Measurements from ENCODE around the gene UBR1. TPM values are rescaled to one million over a fixed set of nuclear protein-coding genes. Genes with fewer than 3 reads are reported as not detected.

Gene UBR1
- total RNA-seq, 1 donor from 2014 or later = 21.9 TPM

DNA sequence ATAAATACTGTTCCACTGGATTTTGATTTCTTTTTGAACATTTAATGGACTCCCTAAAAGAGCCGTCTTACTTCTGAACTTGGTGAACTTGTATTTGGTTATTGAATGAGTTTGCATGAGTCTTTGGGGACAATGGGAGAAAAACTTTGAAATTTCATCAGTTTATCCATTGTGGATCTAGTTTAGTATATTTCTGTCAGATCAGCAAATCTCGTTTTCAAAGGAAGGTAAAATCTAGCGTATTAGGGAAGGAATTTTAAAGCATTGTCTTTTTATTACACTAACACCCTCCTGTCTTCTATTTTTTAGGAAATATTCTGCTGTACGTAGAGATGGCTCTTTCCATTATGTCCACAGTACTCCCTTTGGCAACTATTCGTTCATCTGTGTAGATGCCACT lies 40.3 kb upstream of the UBR1 start:
- no peak overlapping the region for H3K27ac ChIP-seq
- H3K27me3 ChIP-seq = no peaks in the 10 kb centered on the region
- no peak for DNase-seq (ENCODE audit: extremely low spot score in 2 of 2)
- peaks cover 0 to 15% of the 10 kb centered on the region in 2 donors for H3K36me3 ChIP-seq
- H3K9me3 ChIP-seq = no peaks in the 10 kb centered on the region
- no peaks in the 10 kb centered on the region for H3K4me1 ChIP-seq
- H3K4me3 ChIP-seq = no peak overlapping the region
- no peak for TF ChIP-seq CTCF (IDR thresholded peaks at IDR 0.05)
- TF ChIP-seq POLR2AphosphoS5 (IDR thresholded peaks at IDR 0.05; ENCODE audit: insufficient read depth in 1 of 2, low read depth in 1 of 2) = no peak
- no peak for TF ChIP-seq POLR2A (IDR thresholded peaks at IDR 0.05)
- intact Hi-C loops (cut with DNase I) = no loop called here

DNA sequence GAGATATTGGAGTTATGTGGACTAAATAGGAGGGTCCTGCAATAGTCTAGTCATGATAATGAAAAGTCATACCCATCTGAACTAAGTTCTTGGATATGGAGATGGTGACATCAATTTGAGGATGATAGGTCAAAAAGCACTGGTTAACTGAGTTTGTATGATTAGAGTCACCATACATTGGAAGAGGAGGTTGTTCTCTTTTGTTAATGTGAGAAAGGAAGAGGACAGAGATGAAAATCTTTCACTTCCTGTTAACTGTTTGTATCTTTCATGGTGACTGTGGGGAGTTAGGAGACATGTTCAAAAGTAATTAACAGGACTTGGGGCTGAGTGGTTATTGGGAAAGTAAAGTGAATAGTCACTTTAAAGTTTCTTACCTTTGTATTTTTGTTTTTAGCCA lies 38.7 kb upstream of the UBR1 start:
- intact Hi-C loops (cut with DNase I) = no loop called here
- TF ChIP-seq POLR2AphosphoS5 (IDR thresholded peaks at IDR 0.05; ENCODE audit: insufficient read depth in 1 of 2, low read depth in 1 of 2) (no peak), CTCF (IDR thresholded peaks at IDR 0.05) (no peak), POLR2A (IDR thresholded peaks at IDR 0.05) (no peak)
- peaks cover 0 to 21% of the 10 kb centered on the region in 2 donors for H3K36me3 ChIP-seq
- no peaks in the 10 kb centered on the region for H3K4me1 ChIP-seq
- DNase-seq (ENCODE audit: extremely low spot score in 2 of 2) = no peak
- H3K27ac ChIP-seq = no peak overlapping the region
- H3K4me3 ChIP-seq = no peak overlapping the region
- H3K27me3 ChIP-seq = no peaks in the 10 kb centered on the region
- no peaks in the 10 kb centered on the region for H3K9me3 ChIP-seq

DNA sequence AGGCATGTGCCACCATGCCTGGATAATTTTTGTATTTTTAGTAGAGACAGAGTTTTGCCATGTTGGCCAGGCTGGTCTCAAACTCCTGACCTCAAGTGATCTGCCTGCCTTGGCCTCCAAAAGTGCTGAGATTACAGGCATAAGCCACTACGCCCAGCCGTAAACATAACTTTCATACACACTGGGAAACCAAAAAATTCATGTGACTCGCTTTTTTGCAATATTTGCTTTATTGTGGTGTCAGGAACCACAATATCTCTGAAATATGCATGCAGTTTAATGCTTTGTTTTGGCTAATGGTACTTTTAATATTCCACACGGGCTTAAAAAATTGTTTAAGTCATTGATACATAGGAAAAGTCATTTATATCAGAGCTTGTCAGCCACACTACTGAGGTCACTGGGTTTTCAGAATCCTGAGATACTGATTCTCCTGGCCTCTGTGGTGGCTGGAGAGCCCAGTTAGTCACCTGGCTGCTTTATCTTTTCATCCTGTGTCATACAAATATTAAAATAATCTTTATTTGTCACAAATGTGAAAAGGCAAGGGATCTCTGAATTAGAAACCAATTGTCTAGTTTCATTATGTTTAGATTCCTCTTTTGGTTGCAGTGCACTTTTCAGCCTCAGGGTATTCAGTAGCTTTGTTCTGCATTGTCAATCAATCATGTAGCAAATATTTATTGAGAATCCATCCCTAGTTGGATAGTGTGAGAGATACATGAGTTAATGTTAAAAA lies 37.5 kb upstream of the UBR1 start:
- no peak overlapping the region for H3K27ac ChIP-seq
- H3K4me3 ChIP-seq = no peak overlapping the region
- intact Hi-C loops (cut with DNase I) = no loop called here
- H3K27me3 ChIP-seq = no peaks in the 10 kb centered on the region
- no peak for DNase-seq (ENCODE audit: extremely low spot score in 2 of 2)
- TF ChIP-seq CTCF (IDR thresholded peaks at IDR 0.05) (no peak), POLR2AphosphoS5 (IDR thresholded peaks at IDR 0.05; ENCODE audit: insufficient read depth in 1 of 2, low read depth in 1 of 2) (no peak), POLR2A (IDR thresholded peaks at IDR 0.05) (no peak)
- H3K4me1 ChIP-seq = no peaks in the 10 kb centered on the region
- H3K9me3 ChIP-seq = no peaks in the 10 kb centered on the region
- H3K36me3 ChIP-seq = peaks cover 0 to 26% of the 10 kb centered on the region in 2 donors

GRCh38 chr15:43135351-43135750 lies 29.5 kb upstream of the UBR1 start:
- Histone ChIP-seq H3K4me3 (no peak overlapping the region), H3K9me3 (no peaks in the 10 kb centered on the region), H3K36me3 (peaks cover 0 to 26% of the 10 kb centered on the region in 2 donors), H3K27ac (no peak overlapping the region), H3K4me1 (peaks cover 23% of the 10 kb centered on the region), H3K27me3 (no peaks in the 10 kb centered on the region)
- DNase-seq (ENCODE audit: extremely low spot score in 2 of 2) = no peak
- intact Hi-C loops (cut with DNase I) = no loop called here
- TF ChIP-seq POLR2AphosphoS5 (IDR thresholded peaks at IDR 0.05; ENCODE audit: insufficient read depth in 1 of 2, low read depth in 1 of 2) (no peak), CTCF (IDR thresholded peaks at IDR 0.05) (no peak), POLR2A (IDR thresholded peaks at IDR 0.05) (no peak)

DNA sequence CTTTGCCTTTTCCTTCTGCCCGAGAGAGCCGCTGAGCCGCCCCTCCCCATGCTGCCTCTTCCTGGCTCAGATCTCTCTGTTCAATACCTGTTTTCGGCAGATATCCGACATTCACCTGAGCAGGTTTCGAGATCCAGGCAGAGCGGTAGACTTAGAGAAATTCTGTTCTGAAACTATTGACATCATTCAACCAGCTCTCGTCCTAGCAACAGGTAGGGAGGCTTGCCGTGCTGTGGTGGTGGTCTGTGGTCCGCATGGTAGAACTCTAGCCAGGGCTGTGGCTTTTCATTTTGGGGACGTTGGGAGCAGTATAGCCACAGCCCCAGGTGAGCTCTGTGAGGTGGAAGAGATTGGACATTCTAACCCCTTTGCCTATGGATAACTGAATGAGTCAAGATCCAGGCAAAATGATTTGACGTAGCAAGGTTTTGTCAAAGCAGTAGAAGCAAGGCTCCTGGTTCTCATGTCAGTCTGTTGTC lies 28.4 kb upstream of the UBR1 start:
- Histone ChIP-seq H3K27me3 (no peaks in the 10 kb centered on the region), H3K9me3 (no peaks in the 10 kb centered on the region), H3K4me1 (peaks cover 23% of the 10 kb centered on the region), H3K4me3 (peak overlapping the region; percentile 70 to 84), H3K27ac (peak overlapping the region; percentile 84), H3K36me3 (peaks cover 0 to 15% of the 10 kb centered on the region in 2 donors)
- intact Hi-C loops (cut with DNase I) = no loop called here
- no peak for DNase-seq (ENCODE audit: extremely low spot score in 2 of 2)
- TF ChIP-seq POLR2AphosphoS5 (IDR thresholded peaks at IDR 0.05; ENCODE audit: insufficient read depth in 1 of 2, low read depth in 1 of 2) (no peak), CTCF (IDR thresholded peaks at IDR 0.05) (no peak), POLR2A (IDR thresholded peaks at IDR 0.05) (no peak)
